Astrocyte of the cerebellum (primary cell): ENCODE measurements around the gene ANKRD13B.

ENCODE experiments used
- DNase-seq: peaks from one replicate; pipeline ENCODE4 v3.0.0-alpha.2; 2011; ENCODE audit warnings: low read depth
- H3K4me3 ChIP-seq: 2 replicates; pipeline ENCODE4 v1.5.1; 2011; ENCODE audit warnings: mild to moderate bottlenecking, low read depth, low read length, moderate library complexity
- in situ Hi-C: cut with HindIII; loops from 2 replicates; pipeline ENCODE4 v1.10.0; 2017; ENCODE audit warnings: low sequenced_read_pairs
- TF ChIP-seq, protein P1 (sequence below): IDR thresholded peaks from 2 replicates; pipeline ENCODE4 v1.5.1; 2012; ENCODE audit warnings: low read length, low read depth, moderate library complexity, mild to moderate bottlenecking; ENCODE audit errors: missing control alignments

Gene ANKRD13B

DNA sequence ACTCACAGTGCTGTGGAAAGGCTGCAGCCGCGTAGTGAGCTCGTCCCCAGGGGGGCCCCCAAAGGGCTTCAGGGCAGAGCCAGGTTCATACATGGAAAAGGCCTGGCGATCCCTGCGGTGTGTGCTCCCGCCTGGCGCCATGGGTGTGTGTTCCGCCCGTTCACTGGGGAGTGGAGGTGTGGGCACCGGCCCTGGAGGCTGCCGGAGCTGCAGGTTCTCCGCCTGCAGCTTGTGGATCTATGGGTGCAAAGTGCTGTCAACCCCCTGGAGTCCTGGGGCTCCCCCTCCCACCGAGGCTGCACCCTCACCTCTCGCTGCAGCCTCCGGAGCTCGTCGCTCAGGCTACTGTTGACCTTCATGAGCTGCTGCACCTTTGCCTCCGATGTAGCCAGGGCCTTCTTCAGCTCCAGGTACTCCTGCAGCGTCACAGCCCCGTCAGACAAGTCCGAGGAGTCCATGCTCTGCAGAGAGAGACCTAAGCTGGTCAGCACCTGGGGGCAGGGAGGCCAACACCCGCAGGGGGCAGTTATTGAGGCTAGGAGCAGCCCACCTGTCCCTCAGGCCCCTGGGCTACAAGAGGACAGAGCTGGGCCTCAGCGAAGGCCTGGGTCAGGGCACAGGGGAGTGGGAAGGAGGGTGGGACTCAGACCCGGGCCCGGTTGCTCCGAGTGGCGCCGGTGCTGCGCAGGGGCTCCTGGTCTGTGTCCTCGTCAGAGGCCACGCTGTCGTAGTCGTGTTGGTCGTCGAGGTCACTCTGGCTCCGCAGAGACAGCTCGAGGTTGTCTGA is 16.5 kb upstream of the ANKRD13B start:
- in situ Hi-C loops = no loop called here
- TF ChIP-seq, protein P1, sequence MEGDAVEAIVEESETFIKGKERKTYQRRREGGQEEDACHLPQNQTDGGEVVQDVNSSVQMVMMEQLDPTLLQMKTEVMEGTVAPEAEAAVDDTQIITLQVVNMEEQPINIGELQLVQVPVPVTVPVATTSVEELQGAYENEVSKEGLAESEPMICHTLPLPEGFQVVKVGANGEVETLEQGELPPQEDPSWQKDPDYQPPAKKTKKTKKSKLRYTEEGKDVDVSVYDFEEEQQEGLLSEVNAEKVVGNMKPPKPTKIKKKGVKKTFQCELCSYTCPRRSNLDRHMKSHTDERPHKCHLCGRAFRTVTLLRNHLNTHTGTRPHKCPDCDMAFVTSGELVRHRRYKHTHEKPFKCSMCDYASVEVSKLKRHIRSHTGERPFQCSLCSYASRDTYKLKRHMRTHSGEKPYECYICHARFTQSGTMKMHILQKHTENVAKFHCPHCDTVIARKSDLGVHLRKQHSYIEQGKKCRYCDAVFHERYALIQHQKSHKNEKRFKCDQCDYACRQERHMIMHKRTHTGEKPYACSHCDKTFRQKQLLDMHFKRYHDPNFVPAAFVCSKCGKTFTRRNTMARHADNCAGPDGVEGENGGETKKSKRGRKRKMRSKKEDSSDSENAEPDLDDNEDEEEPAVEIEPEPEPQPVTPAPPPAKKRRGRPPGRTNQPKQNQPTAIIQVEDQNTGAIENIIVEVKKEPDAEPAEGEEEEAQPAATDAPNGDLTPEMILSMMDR = no peak
- DNase-seq = no peak
- H3K4me3 ChIP-seq = no peak overlapping the region

GRCh38 chr17:29577001-29577370 is 15.9 kb upstream of the ANKRD13B start:
- H3K4me3 ChIP-seq = no peak overlapping the region
- TF ChIP-seq, protein P1 = no peak
- DNase-seq = no peak
- in situ Hi-C loops = no loop called here

- H3K4me3 ChIP-seq = no peak overlapping the region
- in situ Hi-C loops = no loop called here
- no peak for DNase-seq
- TF ChIP-seq, protein P1 = no peak
These were observed 15.3 kb upstream of the ANKRD13B start for GRCh38 chr17:29577385-29578211.

- no peak overlapping the region for H3K4me3 ChIP-seq
- in situ Hi-C loops = no loop called here
- DNase-seq = no peak
- TF ChIP-seq, protein P1 = no peak
These were observed 14.1 kb upstream of the ANKRD13B start for GRCh38 chr17:29578626-29579485.

- no peak for DNase-seq
- in situ Hi-C loops = no loop called here
- H3K4me3 ChIP-seq = no peak overlapping the region
- TF ChIP-seq, protein P1 = peak; percentile 83
These were observed 12.8 kb upstream of the ANKRD13B start for GRCh38 chr17:29579866-29580771.
